ENCODE data around the gene DCAF4.
A peak's percentile ranks its signal among the peaks of the same experiment; 100 is the strongest.

Gene DCAF4

DNA sequence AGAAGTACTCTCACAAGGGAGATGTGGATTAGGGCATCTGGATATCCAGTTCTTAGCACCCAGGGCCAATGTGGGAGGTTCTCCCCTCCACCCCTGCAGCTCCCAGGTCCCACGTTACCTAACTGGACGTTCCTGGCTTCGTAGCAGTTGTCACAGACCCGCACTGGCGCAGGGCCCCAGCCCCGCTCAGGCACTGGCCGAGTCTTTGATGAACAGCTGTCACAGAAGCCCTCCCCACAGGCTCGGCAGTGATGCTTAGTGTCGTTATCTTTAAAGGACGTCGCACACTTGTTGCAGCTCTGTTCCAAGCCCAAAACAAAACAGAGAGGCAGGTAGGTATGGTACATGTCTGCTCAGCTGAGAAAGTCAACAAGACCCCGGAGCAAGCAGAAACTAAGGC is 48.4 kb downstream of the DCAF4 start:
- no peak overlapping the region for H3K4me3 ChIP-seq (replicated peaks; ENCODE audit: low read depth, low read length)
- no peak for DNase-seq (ENCODE audit: extremely low read depth, insufficient read length)
- H3K36me3 ChIP-seq (ENCODE audit: control insufficient read depth, insufficient read depth, low read length): peaks cover 26% of the 10 kb centered on the region
- H3K27me3 ChIP-seq (replicated peaks; ENCODE audit: control insufficient read depth, insufficient read depth, low read length): no peaks in the 10 kb centered on the region
- TF ChIP-seq, protein P1, sequence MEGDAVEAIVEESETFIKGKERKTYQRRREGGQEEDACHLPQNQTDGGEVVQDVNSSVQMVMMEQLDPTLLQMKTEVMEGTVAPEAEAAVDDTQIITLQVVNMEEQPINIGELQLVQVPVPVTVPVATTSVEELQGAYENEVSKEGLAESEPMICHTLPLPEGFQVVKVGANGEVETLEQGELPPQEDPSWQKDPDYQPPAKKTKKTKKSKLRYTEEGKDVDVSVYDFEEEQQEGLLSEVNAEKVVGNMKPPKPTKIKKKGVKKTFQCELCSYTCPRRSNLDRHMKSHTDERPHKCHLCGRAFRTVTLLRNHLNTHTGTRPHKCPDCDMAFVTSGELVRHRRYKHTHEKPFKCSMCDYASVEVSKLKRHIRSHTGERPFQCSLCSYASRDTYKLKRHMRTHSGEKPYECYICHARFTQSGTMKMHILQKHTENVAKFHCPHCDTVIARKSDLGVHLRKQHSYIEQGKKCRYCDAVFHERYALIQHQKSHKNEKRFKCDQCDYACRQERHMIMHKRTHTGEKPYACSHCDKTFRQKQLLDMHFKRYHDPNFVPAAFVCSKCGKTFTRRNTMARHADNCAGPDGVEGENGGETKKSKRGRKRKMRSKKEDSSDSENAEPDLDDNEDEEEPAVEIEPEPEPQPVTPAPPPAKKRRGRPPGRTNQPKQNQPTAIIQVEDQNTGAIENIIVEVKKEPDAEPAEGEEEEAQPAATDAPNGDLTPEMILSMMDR (IDR thresholded peaks at IDR 0.05; ENCODE audit: insufficient read depth, low read length, poor library complexity, severe bottlenecking): no peak

DNA sequence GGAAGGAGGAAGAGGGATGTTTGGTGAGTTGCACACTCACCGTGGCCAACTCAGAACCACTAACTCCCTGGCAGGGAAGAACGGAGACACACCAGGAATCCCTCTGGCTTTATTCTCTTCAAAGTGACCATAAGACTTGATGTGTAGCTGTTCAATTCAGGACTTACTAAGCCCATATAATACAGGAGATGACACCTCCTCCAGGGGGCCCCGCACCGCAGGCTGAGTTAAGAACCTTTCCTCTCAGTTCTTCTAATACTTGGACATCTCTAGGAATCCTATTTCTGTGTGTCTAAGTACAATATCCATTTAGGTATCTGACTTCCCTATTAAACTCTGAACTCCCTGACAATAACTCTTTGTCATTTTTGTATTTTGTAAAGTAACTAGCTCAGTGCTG is 49.5 kb downstream of the DCAF4 start:
- Histone ChIP-seq H3K4me3 (replicated peaks; ENCODE audit: low read depth, low read length) (no peak overlapping the region), H3K36me3 (ENCODE audit: control insufficient read depth, insufficient read depth, low read length) (peaks cover 25% of the 10 kb centered on the region), H3K27me3 (replicated peaks; ENCODE audit: control insufficient read depth, insufficient read depth, low read length) (no peaks in the 10 kb centered on the region)
- TF ChIP-seq, protein P1 (IDR thresholded peaks at IDR 0.05; ENCODE audit: insufficient read depth, low read length, poor library complexity, severe bottlenecking): peak; percentile 25
- DNase-seq (ENCODE audit: extremely low read depth, insufficient read length): no peak

DNA sequence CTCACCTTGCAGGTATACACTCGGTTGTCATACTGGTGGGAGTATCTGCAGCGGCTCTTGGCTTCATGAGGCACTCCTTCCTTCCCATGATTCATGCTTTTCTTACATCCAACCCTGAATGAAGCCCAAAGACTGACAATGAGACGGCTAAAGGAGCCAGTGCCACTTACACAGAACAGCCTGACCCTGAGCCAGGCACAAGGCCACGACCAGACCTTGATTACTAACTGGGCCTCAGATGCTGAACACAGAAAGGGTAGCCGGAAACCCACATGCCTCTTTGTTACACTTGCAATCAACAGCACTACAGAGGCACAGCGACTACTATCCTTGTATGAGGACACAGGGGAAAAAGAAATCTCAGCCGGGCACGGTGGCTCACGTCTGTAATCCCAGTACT is 52.6 kb downstream of the DCAF4 start:
- Histone ChIP-seq H3K4me3 (replicated peaks; ENCODE audit: low read depth, low read length) (no peak overlapping the region), H3K27me3 (replicated peaks; ENCODE audit: control insufficient read depth, insufficient read depth, low read length) (no peaks in the 10 kb centered on the region), H3K36me3 (ENCODE audit: control insufficient read depth, insufficient read depth, low read length) (peaks cover 27% of the 10 kb centered on the region)
- TF ChIP-seq, protein P1 (IDR thresholded peaks at IDR 0.05; ENCODE audit: insufficient read depth, low read length, poor library complexity, severe bottlenecking): no peak
- DNase-seq (ENCODE audit: extremely low read depth, insufficient read length): no peak

DNA sequence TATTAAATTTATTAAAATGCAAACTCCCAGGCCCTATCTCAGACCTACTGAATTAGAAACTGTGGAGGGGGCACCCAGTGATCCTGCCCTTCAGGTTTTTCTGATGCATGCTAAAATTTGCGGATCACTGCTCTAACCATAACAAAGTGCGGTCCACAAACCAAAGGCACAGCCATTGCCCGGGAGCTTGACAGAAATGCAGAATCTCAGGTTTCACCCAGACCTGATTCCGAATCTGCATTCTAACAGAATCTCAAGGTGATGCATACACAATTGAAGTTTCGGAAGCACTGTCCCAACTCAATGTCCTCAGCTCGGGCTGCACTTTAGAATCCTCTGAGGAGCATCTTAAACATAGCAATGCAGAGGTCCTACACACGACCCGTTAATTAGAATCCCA is 54.6 kb downstream of the DCAF4 start:
- H3K4me3 ChIP-seq (replicated peaks; ENCODE audit: low read depth, low read length): no peak overlapping the region
- DNase-seq (ENCODE audit: extremely low read depth, insufficient read length): no peak
- H3K27me3 ChIP-seq (replicated peaks; ENCODE audit: control insufficient read depth, insufficient read depth, low read length): no peaks in the 10 kb centered on the region
- H3K36me3 ChIP-seq (ENCODE audit: control insufficient read depth, insufficient read depth, low read length): peaks cover 17% of the 10 kb centered on the region
- TF ChIP-seq, protein P1 (IDR thresholded peaks at IDR 0.05; ENCODE audit: insufficient read depth, low read length, poor library complexity, severe bottlenecking): no peak

DNA sequence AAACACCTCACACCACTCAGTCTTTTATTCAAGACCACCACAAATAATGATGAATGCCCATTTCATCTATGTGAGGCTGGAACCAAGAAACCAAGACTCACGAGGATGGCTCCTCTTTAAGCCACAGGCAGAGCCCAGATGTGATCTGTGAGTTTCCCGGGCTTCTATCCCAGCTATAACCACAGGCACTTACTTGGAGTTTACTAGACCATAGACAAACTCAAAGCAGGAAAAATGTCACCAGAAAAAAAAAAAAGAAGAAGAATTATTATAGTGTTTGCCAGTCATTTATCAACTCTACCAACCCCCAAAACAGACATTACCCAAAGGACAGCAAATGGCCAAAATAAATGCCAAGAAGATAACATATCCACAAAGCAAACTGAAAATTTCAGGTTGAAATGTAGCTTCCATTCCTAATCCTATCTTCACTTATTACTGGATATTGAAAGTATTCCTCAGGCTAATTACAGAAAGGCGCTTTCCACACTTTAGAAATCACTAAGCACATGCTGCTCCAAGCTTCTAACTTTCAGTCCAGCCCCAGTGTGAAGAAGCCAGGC is 56.0 kb downstream of the DCAF4 start:
- TF ChIP-seq, protein P1 (IDR thresholded peaks at IDR 0.05; ENCODE audit: insufficient read depth, low read length, poor library complexity, severe bottlenecking): no peak
- Histone ChIP-seq H3K36me3 (ENCODE audit: control insufficient read depth, insufficient read depth, low read length) (peaks cover 15% of the 10 kb centered on the region), H3K4me3 (replicated peaks; ENCODE audit: low read depth, low read length) (no peak overlapping the region), H3K27me3 (replicated peaks; ENCODE audit: control insufficient read depth, insufficient read depth, low read length) (no peaks in the 10 kb centered on the region)
- DNase-seq (ENCODE audit: extremely low read depth, insufficient read length): no peak

DNA sequence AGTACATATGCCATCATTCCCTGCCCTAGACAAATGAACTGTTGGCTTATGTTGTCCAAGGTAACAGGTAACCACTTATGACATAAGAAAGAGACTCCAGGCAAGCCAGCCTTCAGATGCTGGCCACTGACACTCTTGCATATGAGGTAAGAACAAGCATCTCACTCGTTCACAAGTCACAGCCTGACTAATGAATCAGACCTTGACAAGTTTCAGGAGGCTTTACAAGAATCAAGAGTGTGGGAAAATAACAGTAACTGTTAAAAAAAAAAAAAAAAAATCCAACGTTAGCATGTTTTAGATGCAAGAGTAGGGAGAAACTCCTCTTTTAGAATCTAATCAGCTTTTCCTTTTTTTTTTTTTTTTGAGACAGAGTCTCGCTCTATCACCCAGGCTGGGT is 60.0 kb downstream of the DCAF4 start:
- DNase-seq (ENCODE audit: extremely low read depth, insufficient read length): no peak
- TF ChIP-seq, protein P1 (IDR thresholded peaks at IDR 0.05; ENCODE audit: insufficient read depth, low read length, poor library complexity, severe bottlenecking): no peak
- H3K27me3 ChIP-seq (replicated peaks; ENCODE audit: control insufficient read depth, insufficient read depth, low read length): no peaks in the 10 kb centered on the region
- H3K4me3 ChIP-seq (replicated peaks; ENCODE audit: low read depth, low read length): no peak overlapping the region
- peaks cover 10% of the 10 kb centered on the region for H3K36me3 ChIP-seq (ENCODE audit: control insufficient read depth, insufficient read depth, low read length)

Data from GM06990 (cell line).